Thyroid gland (tissue), 4 donors: ENCODE results near the gene ADAMTS15.

Source experiments
- CTCF ChIP-seq, 6 experiments: fragments of 200-600 bp in 3 of 6; fragments of 450-650 bp in 3 of 6; sonication (generic) in 3 of 6; IDR thresholded peaks; one replicate each; pipeline ENCODE4 v1.5.1; 2016 to 2019; ENCODE audit warnings: antibody characterized with exemption in 6 of 6, mild to moderate bottlenecking in 2 of 6, inconsistent platforms in 1 of 6, moderate library complexity in 1 of 6
- POLR2A ChIP-seq, 2 donors: fragments of 450-650 bp; IDR thresholded peaks; one replicate each; pipeline ENCODE4 v1.6.1; 2017; ENCODE audit warnings: antibody characterized with exemption in 2 of 2, mild to moderate bottlenecking in 2 of 2, moderate library complexity in 1 of 2

GRCh38 chr11:130486391-130486836 is 38.0 kb downstream of the ADAMTS15 start:
- TF ChIP-seq POLR2A (IDR thresholded peaks at IDR 0.05) (no peak), CTCF (IDR thresholded peaks at IDR 0.05) (no peak)
